CD4-positive, alpha-beta T cell treated with Interleukin-1 beta for 1 hour (primary cell): ENCODE measurements around the gene CCDC85C.

Source experiments
- DNase-seq, 2 donors: peaks; one replicate each; pipeline ENCODE4 v3.0.0-alpha.2; 2020 to 2022

Gene CCDC85C

GRCh38 chr14:99570544-99571302, 33.3 kb downstream of the CCDC85C start:
- DNase-seq: no peak

GRCh38 chr14:99569725-99570543, 34.1 kb downstream of the CCDC85C start:
- DNase-seq: no peak

- no peak for DNase-seq
These were observed 35.1 kb downstream of the CCDC85C start for GRCh38 chr14:99568567-99569560.

- no peak for DNase-seq
These were observed 37.3 kb downstream of the CCDC85C start for GRCh38 chr14:99566390-99567354.

GRCh38 chr14:99566009-99566389, 38.0 kb downstream of the CCDC85C start:
- DNase-seq: no peak

GRCh38 chr14:99565383-99565782, 38.6 kb downstream of the CCDC85C start:
- no peak for DNase-seq

GRCh38 chr14:99564926-99565259, 39.1 kb downstream of the CCDC85C start:
- DNase-seq: no peak

GRCh38 chr14:99564256-99564925, 39.6 kb downstream of the CCDC85C start:
- DNase-seq: no peak

- no peak for DNase-seq
These were observed 40.3 kb downstream of the CCDC85C start for GRCh38 chr14:99563749-99564129.

GRCh38 chr14:99562856-99563748, 40.9 kb downstream of the CCDC85C start:
- no peak for DNase-seq

- no peak for DNase-seq
These were observed 42.1 kb downstream of the CCDC85C start for GRCh38 chr14:99561864-99562263.

GRCh38 chr14:99560922-99561683, 42.9 kb downstream of the CCDC85C start:
- DNase-seq: no peak

GRCh38 chr14:99560403-99560802, 43.6 kb downstream of the CCDC85C start:
- no peak for DNase-seq

- no peak for DNase-seq
These were observed 44.6 kb downstream of the CCDC85C start for GRCh38 chr14:99559286-99559990.

- no peak for DNase-seq
These were observed 47.7 kb downstream of the CCDC85C start for GRCh38 chr14:99556134-99556791.

- DNase-seq: no peak
These were observed 49.1 kb downstream of the CCDC85C start for GRCh38 chr14:99554757-99555531.

- no peak for DNase-seq
These were observed 49.8 kb downstream of the CCDC85C start for GRCh38 chr14:99554184-99554583.
